ENCODE results near the gene GPAT2. TPM values are rescaled to one million over a fixed set of nuclear protein-coding genes. Genes with fewer than 3 reads are reported as not detected.

GPAT2 gene
- total RNA-seq, 1 donor from 2014 or later = not detected

Other genes with a start within 250 kb of the GPAT2 start
- 16.6 and 29.1 TPM in 2 replicates for gene ANKRD36C, start 43.1 kb downstream of the GPAT2 start, total RNA-seq
- gene ADRA2B, start 81.7 kb upstream of the GPAT2 start, total RNA-seq = not detected in 2 replicates
- gene ASTL, start 103.6 kb upstream of the GPAT2 start, total RNA-seq = not detected in 2 replicates
- 1.6 and 1.9 TPM in 2 replicates for gene DUSP2, start 110.5 kb upstream of the GPAT2 start, total RNA-seq
- gene STARD7, start 173.9 kb upstream of the GPAT2 start, total RNA-seq = 178 and 248 TPM in 2 replicates
- gene TMEM127, start 231.1 kb upstream of the GPAT2 start, total RNA-seq = 38.9 and 45.2 TPM in 2 replicates
- 101 and 125 TPM in 2 replicates for gene CIAO1, start 231.3 kb upstream of the GPAT2 start, total RNA-seq